AG08395 (cell line): ENCODE data around the gene KIAA0753.

Experiments used
- DNase-seq: peaks from one replicate; pipeline ENCODE4 v3.0.0; 2012; ENCODE audit warnings: mixed read lengths, low spot score

The KIAA0753 gene

DNA sequence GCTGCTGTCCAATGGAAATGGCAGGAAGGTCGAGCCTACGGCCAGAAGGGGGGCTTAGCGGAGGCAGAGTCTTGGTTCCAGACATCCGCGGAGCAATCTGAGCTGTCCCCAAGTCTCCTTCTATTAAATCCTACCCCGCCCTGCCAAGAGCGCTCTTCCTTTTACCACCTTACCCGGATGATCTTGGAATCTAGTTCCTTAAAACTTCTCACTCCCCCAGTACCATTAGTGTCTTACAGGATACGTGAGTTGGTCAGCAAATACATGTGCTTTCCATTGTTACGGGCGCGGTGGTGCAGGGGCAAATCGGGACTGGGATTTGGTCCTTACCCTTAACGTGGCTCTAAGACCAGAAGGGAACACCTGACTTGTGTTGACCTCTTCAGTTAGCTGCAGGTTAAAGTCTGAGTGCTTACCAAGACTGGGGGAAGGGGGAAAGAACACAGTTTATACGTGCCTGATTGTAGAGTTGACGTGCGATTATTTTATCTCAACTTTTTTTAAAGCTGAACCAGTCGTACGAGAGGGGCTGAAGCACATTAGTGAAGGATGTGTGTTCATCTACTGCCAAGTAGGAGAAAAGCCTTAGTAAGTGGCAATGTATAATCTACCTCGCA, 844 bp upstream of the KIAA0753 start:
- no peak for DNase-seq

DNA sequence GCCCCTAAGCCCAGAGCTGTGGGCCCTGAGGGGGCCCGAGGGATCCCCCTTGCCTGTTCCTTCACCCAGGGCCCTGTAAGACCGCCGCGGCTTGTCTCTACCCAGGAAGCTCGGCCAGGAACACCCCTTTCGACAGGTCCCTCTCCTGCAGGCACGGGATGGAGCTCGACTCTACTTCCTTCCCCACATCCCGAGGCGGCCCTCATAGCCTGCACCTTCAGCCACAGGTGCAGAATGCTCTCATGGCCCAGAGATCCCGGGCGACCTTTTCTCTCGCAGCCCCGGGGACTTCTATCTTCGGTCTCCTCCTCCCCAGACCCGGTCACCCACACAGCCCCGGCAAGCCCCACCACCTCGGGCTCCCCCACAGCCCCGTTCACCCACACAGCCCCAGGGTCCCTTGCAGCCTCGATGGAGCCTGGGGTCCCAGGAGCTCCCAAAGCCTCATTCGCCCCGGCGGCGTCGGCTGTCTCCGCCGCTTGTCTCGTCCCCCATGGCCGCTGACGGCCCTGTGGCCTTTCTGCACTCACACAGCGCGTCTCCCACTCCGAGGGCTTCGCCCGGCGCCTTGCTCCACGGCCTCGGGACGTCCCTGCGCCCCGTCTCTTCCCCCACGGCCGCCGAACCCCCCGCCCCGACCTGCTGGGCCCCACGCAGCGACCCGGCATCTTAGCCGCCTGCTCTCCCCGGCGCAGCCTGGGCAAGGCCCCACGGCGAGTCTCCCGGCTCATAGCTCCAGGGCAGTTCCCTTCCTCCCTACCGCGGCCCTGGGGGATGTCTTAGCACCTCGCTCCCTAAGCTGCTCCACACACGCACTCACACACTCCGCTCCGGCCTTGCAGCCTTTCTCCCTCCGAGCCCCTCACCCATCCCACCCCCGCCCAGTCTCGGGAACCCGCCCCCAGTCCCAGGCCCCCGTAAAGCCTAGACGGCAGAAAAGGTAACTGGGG, 650 bp downstream of the KIAA0753 start:
- peak; percentile 44 for DNase-seq

DNA sequence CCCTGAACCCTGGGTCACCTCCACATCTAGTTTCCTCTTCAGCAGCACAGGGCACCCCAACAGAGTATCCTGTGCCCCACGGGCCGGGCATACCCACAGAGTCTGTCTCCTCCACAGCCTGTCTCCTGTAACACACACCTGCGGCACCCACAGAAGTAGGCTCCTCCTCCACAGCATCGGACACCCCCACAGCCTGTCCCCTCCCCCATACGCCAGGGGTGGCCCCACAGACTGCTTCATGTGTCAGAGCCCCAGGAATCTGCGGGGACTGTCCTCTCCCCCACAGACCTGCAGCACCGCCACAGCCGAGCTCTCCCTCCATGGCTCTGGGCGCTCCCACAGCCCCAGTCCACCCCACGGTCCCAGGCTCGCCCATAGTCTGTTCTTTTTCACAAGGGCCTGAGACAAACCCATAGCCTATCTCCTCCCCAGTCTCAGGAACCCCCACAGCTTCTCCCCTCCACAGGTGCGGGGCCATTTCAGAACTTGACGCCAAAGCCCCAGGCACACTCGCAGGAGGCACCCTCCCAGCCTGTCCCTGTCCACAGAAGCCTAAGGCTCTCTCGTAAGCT, 1.4 kb downstream of the KIAA0753 start:
- no peak for DNase-seq

DNA sequence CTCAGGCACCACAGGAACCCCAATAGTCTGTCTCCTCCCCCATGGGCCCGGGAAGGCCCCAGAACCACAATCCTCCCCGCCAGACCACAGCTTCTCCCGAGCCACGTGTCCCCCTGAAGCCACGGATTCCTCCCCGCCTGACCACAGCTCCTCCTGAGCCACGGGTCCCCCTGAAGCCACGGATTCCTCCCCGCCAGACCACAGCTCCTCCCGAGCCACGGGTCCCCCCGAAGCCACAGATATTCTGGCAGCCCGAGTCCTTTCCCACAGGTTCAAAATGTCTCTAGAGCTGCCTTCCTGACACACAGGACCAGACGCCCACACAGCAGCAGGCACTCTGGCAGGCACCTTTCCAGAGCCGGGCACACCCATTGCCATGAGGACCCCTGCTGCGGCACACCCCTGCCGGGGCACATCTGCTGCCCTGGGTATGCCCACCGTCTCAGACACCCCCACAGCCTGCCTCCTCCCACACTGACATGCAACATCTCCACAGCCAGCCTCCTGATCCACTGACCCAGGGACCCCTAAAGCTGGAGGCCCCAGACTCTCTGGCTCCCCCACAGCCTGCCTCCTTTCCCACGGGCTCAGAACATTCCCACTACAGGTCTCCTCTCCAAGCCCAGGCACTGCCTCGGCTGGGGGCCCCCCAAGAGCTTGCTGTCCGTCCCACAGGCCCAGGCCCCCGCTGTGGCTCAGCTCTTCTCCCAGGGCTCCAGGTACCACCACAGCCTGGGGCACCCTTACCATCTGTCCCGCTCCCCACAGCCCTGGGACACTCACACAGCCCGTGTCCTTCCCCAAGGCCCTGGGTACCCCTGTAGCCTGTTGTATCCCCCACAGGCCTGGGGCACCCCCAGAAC, 2.2 kb downstream of the KIAA0753 start:
- no peak for DNase-seq

DNA sequence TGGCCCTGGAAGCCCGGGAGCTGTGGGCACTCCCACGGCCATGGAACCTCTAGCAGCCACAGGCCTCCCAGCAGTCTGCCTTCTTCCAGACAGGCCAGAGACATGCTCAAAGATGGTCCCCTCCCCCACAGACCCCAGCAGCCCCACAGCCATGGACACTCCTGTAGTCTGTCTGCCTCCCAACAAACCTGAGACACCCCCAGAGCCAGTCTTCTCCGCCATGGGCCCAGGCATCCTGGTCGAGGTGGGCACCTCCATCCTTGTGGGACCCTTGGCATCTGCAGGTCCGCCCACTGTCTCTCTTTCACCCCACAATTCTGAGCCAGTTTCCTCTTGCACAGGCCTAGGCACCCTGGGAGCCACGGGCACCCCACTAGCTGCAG, 3.1 kb downstream of the KIAA0753 start:
- no peak for DNase-seq

DNA sequence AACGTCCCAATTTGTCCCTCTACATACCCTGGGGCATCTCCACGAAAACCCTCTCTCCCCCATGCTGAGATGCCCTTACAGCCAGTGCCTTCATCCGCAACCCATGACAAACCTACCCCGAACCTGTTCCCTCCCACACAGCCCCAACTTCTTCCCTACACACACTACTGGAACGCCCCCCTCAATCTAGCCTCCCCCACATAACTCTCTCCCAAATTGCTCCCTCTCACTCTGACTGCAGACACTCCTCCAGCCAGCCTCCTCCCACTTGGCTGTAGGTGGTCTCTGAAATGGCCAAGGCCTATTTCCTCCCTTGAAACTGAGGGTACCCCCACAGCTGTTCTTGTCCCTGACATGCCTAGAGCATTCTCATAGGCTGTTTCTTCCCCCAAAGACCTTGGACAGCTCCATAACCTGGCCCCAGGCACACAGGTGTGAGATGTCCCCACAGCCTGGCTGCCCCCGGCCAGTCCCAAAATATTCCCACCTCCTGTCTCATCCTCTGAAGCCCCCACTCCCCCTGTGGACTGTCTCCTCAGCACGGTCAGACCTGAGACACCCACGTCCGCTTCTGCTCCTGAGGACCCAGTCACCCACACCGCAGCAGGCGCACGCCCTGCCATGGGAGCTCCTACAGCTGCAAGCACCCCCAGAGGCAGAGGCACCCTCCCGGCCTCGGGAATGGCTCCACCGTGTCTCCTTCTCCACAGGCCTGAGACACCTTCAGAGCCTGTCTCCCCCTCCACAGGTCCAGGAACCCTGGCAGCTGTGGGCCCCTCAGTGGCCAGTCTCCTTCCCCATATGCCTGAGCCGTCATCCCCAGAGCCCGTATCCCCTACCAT, 3.7 kb downstream of the KIAA0753 start:
- no peak for DNase-seq

DNA sequence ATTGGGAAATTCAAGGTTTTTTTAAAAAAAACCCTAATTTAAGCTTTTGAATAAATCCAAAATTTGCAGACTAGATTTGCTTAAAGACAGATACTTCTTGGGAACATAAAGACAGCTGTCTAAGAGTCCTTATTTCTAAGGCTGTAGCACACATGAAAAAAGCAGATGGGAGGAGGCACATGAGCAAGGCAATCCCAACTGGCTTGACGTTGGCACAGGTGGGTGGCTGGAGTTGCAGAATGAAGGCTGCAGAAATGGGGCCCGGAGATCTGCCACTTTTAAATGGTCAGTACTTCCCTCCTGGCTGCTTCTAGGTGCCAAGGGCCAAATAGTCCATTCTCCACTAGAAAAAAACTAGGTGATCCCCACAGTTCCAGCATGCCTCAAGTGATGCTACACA, 4.4 kb downstream of the KIAA0753 start:
- no peak for DNase-seq

DNA sequence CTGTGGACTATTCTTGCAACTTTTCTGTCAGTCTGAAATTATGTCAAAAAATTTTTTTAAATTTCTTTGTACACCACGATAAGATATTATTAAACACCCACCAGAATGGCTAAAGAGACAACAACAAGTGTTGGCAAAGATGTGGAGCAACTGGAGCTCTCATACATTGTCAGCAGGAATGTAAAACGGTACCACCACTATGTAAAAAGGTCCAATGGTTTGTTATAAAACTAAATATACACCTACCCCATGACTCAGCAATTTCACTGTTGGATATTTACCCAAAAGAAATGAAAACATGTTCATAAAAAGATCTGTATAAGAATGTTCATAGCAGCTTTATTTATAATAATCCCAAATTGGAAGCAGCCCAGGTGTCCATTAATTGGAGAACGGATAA, 7.2 kb downstream of the KIAA0753 start:
- no peak for DNase-seq

DNA sequence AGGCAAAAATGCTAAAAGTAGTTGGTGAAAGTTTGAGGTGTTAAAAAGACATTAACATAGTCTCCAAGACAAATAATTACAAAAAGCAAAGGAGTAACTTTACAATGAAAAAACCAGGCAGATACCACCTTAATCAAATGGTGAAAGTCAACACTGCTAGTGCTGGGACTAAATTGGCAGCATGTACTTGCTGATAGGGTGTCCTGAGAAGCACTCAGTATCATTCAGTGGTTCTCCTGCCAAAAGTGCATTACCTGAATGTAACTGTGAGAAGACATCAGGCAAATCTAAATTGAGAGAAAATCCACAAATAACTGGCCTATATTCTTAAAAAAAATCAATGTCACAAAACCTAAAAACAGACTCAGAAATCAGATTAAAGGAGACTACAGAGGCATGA, 8.0 kb downstream of the KIAA0753 start:
- DNase-seq = no peak

DNA sequence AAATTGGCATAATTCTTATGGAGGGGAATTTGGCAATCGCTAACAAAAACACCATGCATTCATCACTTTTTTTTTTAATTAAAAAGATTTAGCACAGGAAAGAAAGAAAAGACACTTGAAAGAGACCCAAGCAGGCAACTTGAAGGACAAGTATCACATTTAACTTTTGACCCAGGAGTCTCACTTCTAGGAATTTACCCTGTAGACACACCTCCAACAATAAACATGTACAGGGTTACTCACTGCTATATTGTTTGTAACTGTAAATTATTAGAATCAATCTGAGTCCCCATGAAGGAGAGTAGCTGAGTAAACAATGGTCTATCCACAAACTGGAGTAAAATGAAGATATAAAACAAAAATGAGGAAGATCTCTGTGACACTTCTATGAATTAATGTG, 10.1 kb downstream of the KIAA0753 start:
- no peak for DNase-seq

DNA sequence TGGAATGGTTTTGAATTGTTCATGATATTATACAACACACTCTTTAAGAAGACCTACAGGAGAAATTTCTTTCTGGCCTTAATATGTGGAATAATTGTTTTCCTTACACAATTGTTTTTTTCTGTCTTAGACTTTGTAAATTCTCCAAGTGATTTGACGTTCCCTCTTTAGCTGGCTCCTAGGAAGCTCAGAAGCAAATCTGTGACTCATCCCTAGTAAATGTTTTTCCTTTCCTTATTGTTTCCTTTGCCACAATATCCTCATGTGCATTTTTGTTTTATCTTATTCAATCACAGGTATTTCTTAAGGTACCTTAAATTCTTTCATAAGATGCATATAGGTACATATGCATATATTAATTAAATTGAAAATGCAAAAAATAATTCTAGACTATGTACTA, 13.5 kb downstream of the KIAA0753 start:
- DNase-seq = peak; percentile 14

DNA sequence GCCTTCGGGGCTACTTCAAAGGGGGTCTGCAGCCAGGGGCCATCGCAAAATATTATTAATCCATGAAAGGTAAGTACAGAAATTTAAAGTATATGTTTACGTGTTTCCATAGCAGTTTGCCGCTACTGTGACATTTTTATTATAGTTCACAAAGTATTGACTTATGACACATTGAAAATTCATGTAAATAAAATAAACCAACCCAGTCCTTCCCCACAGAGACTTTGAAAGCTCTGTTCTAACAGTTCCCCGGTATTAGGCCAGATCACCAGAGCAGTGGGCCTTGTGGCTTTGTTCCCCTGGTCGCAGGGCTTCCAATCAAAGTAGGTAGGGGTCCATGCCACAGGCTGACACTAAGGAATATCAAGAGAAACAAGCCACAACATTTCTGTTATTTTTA, 13.9 kb downstream of the KIAA0753 start:
- no peak for DNase-seq

DNA sequence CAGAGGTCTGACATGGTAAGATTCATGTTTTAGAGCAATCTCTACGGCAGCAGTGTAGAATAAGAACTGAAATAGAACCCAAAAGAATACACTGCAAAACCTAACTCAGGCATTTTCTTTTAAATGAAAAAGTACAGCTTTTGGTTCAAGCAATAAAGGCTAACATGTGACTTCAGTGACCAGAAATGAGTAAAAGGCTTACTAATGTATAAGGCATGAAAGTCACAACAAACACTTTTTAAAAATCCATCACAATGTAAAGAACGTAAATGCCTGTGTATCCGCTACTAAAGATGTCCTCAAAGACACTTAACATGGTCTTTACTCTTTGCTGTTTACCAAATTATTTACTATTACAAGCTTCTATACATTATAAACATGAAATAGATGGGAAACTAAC, 16.6 kb downstream of the KIAA0753 start:
- DNase-seq = no peak

DNA sequence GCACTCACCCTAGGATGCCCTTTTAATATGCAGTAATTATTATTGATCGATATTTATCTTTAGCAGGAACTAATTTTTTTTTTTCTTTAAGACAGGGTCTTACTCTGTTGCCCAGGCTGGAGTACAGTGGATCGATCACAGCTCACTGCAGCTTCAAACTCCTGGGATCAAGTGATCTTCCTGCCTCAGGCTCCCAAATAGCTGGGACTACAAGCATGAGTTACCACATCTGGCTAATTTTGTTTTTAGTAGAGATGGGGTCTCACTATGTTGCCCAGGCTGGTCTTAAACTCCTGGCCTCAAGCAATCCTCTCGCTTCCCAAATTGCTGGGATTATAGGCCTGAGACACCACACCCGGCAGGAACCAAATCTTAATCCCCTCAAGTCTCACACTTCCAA, 29.3 kb downstream of the KIAA0753 start:
- DNase-seq = no peak

DNA sequence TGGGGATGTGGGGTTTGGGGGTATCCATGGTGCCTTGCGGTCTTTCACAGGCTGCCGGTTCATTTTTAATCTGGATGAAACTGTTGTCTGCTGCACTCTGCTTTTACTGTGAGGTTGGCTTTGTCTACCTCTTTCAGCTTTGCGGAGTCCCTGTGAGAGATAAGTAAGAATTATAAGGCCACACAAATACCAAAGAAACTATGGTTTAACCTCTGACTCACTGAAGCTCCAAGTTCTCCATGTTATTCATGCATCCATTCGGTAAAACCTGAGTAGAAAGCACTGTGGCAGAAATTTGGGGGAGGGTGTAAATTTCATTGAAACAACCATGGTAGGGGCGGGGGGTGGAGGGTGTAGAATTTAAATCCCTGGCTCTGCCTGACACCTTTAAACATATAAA, 30.5 kb downstream of the KIAA0753 start:
- DNase-seq = no peak

DNA sequence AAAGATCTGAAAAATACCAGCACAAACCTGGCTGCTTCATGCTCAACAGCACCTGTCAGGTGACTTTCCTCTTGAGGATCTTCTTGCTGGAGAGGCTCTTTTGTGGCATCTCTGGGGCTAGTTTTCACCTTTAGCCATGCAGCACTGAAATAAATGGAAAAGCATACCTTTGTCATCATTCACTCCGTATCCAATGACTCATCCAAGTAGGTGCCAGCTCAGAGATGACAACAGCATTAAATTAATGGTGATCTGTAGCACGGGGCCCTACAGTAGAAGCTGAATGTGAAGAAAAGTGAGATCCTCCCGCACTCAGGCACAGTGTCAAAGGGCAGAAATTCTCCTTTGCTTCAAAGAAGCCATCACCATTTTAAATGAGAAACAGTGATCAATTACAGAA, 32.2 kb downstream of the KIAA0753 start:
- peak; percentile 10 for DNase-seq

DNA sequence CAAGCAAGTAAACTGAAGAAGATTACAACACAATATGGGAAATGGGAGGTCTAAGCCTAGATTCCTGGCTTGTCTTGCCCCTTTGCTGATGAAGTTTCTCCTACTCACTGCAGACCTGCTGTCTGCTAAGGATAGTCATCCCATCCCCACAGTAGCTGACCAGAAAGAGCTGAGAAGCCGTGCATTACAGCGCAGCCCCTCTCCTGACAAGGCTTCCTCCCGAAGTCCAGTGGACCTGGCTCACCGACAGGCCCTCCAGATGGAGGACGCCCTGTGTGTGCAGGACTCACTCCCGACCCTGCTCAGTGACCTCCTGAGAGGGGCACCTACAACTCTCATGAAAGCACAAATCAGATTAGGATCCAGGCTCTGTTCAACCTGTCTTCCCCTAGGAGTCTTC, 35.4 kb downstream of the KIAA0753 start:
- no peak for DNase-seq

DNA sequence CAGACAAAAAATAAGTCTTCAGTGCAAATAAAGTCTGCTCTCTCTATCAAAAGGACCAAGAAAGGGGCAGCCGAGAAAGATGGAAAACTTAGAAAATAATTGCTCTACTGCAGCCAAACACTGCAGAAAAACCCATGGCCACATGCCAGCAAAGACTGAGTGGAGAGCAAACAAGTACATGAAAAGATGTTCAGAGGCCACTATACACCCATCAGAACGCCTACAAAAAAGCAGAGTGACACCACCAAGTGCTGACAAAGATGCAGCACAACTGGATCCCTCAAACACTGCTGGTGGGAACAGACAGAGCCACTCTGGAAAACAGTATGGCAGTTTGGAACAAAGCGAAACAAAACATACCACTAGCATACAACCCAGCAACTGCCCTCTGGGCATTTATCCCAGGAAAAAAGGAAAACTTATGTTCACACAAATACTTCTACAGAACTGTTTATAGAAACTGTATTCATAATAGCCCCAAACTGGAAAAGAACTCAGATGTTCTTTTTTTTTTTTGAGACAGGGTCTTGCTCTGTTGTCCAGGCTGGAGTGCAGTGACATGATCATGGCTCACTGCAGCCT, 36.7 kb downstream of the KIAA0753 start:
- no peak for DNase-seq

DNA sequence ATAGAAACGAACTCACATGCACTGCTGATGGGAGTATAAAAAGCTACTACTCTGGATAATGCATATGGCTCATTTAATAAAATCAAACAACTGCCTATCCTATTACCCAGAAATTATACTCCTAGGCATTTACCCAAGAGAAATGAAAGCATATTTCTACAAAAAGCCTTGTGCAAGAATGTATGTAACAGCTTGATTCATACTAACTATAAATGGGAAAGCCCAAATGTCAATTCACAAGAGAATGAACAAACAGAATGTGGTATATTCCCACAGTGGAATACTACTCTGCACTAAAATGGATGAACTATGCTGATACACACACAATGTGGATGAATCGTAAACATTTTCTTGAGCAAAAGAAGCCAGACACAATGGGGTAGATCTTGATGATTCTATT, 38.4 kb downstream of the KIAA0753 start:
- DNase-seq = no peak

DNA sequence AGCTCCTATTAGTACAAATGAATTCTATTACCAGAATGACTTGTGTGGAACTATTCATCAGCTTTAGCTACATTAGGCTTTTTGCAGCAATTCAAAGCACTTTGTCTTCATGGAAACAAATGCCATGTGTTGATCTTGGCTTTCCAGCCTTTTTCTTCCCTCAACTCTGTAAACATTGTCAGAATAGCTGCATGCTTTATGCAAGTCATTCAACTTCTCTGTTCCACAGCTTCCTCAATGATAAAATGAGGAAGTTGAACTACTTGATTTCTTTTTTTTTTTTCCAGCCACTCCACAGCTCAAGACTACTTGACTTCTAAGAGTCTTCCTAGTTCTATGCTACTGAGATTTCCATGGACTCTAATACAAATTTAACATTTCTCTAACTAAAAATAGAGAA, 41.1 kb downstream of the KIAA0753 start:
- DNase-seq = no peak

DNA sequence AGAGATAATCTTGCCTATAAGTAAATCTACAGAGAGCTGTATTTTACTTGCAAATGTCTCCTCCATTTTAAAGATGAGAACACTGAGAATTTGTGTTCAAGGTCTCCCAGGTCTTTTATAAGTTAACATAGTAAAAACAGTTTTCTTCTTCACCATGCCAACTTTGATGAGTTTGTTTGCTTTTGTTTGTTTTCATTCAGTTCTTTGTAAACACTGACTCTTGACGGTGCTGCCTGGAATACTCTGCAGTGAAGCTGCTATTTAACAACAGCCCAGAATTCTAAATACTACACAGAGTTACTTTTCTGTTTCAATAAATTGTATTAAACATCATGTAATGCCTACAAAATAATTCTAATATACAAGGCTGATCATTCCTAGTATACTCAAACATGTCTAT, 42.8 kb downstream of the KIAA0753 start:
- no peak for DNase-seq
